HEK293 (cell line): Measurements from ENCODE around the gene NUP50.

Experiments
- BCL11A ChIP-seq: fragments of 450-650 bp; formaldehyde crosslinking; IDR thresholded peaks from 2 replicates; pipeline ENCODE4 v1.5.1; 2016; ENCODE audit warnings: low read depth, missing biosample characterization, missing genetic modification characterization
- CTCF ChIP-seq: fragments of 450-650 bp; formaldehyde crosslinking; IDR thresholded peaks from 2 replicates; pipeline ENCODE4 v1.5.1; 2016; ENCODE audit warnings: missing biosample characterization, missing genetic modification characterization
- PRDM1 ChIP-seq: fragments of 450-650 bp; formaldehyde crosslinking; IDR thresholded peaks from 2 replicates; pipeline ENCODE4; 2016; ENCODE audit warnings: missing biosample characterization, missing genetic modification characterization
- SCRT2 ChIP-seq: fragments of 450-650 bp; formaldehyde crosslinking; IDR thresholded peaks from 2 replicates; pipeline ENCODE4 v1.5.1; 2016; ENCODE audit warnings: missing biosample characterization, missing genetic modification characterization
- TSHZ1 ChIP-seq: fragments of 450-650 bp; formaldehyde crosslinking; IDR thresholded peaks from 2 replicates; pipeline ENCODE4 v1.5.1; 2016; ENCODE audit warnings: missing biosample characterization, missing genetic modification characterization, borderline replicate concordance
- YY1 ChIP-seq: fragments of 450-650 bp; formaldehyde crosslinking; IDR thresholded peaks from 2 replicates; pipeline ENCODE4 v1.5.1; 2018; ENCODE audit warnings: missing biosample characterization, missing genetic modification characterization
- ZNF211 ChIP-seq: fragments of 450-650 bp; formaldehyde crosslinking; IDR thresholded peaks from 2 replicates; pipeline ENCODE4 v1.5.1; 2016; ENCODE audit warnings: low read depth, missing biosample characterization, missing genetic modification characterization
- ZNF24 ChIP-seq: fragments of 450-650 bp; formaldehyde crosslinking; IDR thresholded peaks from 2 replicates; pipeline ENCODE4 v1.5.1; 2016; ENCODE audit warnings: missing biosample characterization, missing genetic modification characterization
- ZNF530 ChIP-seq: fragments of 450-650 bp; formaldehyde crosslinking; IDR thresholded peaks from 2 replicates; pipeline ENCODE4 v1.5.1; 2016; ENCODE audit warnings: low read depth, missing biosample characterization, missing genetic modification characterization
- ZNF561 ChIP-seq: fragments of 450-650 bp; IDR thresholded peaks from 2 replicates; pipeline ENCODE4 v1.5.1; 2018; ENCODE audit warnings: missing biosample characterization, missing genetic modification characterization, borderline replicate concordance
- ZNF670 ChIP-seq: fragments of 450-650 bp; formaldehyde crosslinking; IDR thresholded peaks from 2 replicates; pipeline ENCODE4 v1.5.1; 2016; ENCODE audit warnings: missing biosample characterization, missing genetic modification characterization, low read depth

- TF ChIP-seq CTCF (tag by site-specific recombination) (no peak), ZNF530 (tag by site-specific recombination) (no peak), PRDM1 (tag by site-specific recombination) (no peak), ZNF211 (no peak), ZNF24 (tag by site-specific recombination) (no peak), BCL11A (tag by site-specific recombination) (no peak), YY1 (tag by site-specific recombination) (no peak), ZNF561 (tag by site-specific recombination) (no peak), ZNF670 (tag by site-specific recombination) (no peak), TSHZ1 (tag by site-specific recombination) (no peak), SCRT2 (tag by site-specific recombination) (no peak)
Observed at GRCh38 chr22:45194686-45195085, 31.0 kb downstream of the NUP50 start.
